H1 (cell line): ENCODE results near the gene ETFDH. TPM values are rescaled to one million over a fixed set of nuclear protein-coding genes. Genes with fewer than 3 reads are reported as not detected.

ENCODE experiments used
- CHD7 ChIP-seq: fragments of 300-600 bp; sonication (generic); IDR thresholded peaks from 2 replicates; pipeline ENCODE4 v1.7.1; 2012; ENCODE audit warnings: low read length, moderate library complexity, mild to moderate bottlenecking, inconsistent platforms; ENCODE audit not compliant: insufficient replicate concordance
- POLR2A ChIP-seq, 2 experiments: IDR thresholded peaks; 1 replicate in 1 of 2; 2 replicates in 1 of 2; pipeline ENCODE4 v1.6.1; 2011; ENCODE audit warnings: low read depth in 2 of 2, low read length in 2 of 2, mild to moderate bottlenecking in 2 of 2; ENCODE audit errors: control extremely low read depth in 1 of 2
- POU5F1 ChIP-seq: IDR thresholded peaks from 2 replicates; pipeline ENCODE4 v1.6.1; 2011; ENCODE audit warnings: low read depth, mild to moderate bottlenecking, low read length, moderate library complexity
- SP4 ChIP-seq: IDR thresholded peaks from 2 replicates; pipeline ENCODE4 v1.6.1; 2012; ENCODE audit warnings: low read length, inconsistent platforms
- SUZ12 ChIP-seq: fragments of 200-600 bp; sonication (generic); IDR thresholded peaks from 2 replicates; pipeline ENCODE4 v1.6.1; 2012; ENCODE audit warnings: mild to moderate bottlenecking, inconsistent platforms, low read length, moderate library complexity, mixed read lengths
- polyA plus RNA-seq, 7 experiments: library from polyadenylated mRNA; depleted of rRNA in 3 of 7; stranded (reverse) in 5 of 7; unstranded in 2 of 7; fragments of >200 nt in 5 of 7; fragments of 200-250 nt in 2 of 7; gene quantifications; 1 replicate in 5 of 7; 2 replicates in 1 of 7; 4 replicates in 1 of 7; pipeline versions ENCODE4 v1.2.1 to v1.2.3, GENCODE V29; 2011 to 2013; ENCODE audit warnings: missing spikeins in 2 of 7, mixed read lengths in 2 of 7
- total RNA-seq: library from RNA; stranded (reverse); fragmentation: NEBNext Ultra II Directional; extraction: Animal tissue kit (Norgen Biotek cat#: 25700); gene quantifications from 2 replicates; pipeline ENCODE4 v1.2.1, GENCODE V29; 2021

ETFDH gene
- total and polyA plus RNA-seq, 2 of the 8 experiments (the other 6 are each of a cell fraction or from before 2014, with no cell fraction given), result 11.3 to 15.7 TPM

DNA sequence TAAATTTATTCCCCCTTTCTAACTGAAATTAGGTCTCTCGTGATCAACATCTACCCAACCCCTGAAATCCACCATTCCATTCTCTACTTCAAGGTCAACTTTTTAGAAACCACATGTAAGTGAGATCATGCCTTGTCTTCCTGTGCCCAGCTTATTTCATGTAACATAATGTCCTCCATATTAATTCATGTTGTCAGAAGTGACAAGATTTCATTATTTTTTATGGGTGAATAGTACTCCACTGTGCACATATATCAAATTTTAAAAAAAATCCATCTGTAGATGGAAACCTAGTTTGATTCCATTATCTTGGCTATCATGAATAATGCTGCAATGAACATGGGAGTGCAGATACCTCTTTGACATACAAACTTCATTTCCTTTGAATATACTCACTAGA is 49.6 kb downstream of the ETFDH start (continued):
- TF ChIP-seq CHD7 (no peak), SP4 (no peak), SUZ12 (no peak), POU5F1 (no peak), POLR2A (IDR thresholded peaks at IDR 0.05; ENCODE audit: control extremely low read depth in 1 of 2, low read depth in 2 of 2, low read length in 2 of 2) (no peak)
